Omental fat pad (tissue), 4 donors: ENCODE results near the gene TINAG. TPM values are rescaled to one million over a fixed set of nuclear protein-coding genes. Genes with fewer than 3 reads are reported as not detected.

Source experiments
- ATAC-seq: fragments of 150-250 bp; one replicate; pipeline ENCODE4 v1.9.1; 2016; ENCODE audit warnings: mild to moderate bottlenecking, moderate library complexity; ENCODE audit not compliant: low FRiP score
- DNase-seq: peaks from one replicate; pipeline ENCODE4 v3.0.0-alpha.2; 2019; ENCODE audit warnings: low spot score
- total RNA-seq, 4 donors: library from RNA; depleted of rRNA; stranded (reverse); fragments of >200 nt; gene quantifications; one replicate each; pipeline ENCODE4 v1.1.0, GENCODE V29; 2016
- TF ChIP-seq, protein P1 (sequence below), 3 donors: fragments of 450-650 bp; IDR thresholded peaks; one replicate each; pipeline ENCODE4 v1.5.1; 2016 to 2017; ENCODE audit warnings: antibody characterized with exemption in 3 of 3, mild to moderate bottlenecking in 3 of 3, moderate library complexity in 2 of 3

The TINAG gene
- total RNA-seq, 4 donors from 2014 or later: not detected

- ATAC-seq: no peak
- TF ChIP-seq, protein P1, sequence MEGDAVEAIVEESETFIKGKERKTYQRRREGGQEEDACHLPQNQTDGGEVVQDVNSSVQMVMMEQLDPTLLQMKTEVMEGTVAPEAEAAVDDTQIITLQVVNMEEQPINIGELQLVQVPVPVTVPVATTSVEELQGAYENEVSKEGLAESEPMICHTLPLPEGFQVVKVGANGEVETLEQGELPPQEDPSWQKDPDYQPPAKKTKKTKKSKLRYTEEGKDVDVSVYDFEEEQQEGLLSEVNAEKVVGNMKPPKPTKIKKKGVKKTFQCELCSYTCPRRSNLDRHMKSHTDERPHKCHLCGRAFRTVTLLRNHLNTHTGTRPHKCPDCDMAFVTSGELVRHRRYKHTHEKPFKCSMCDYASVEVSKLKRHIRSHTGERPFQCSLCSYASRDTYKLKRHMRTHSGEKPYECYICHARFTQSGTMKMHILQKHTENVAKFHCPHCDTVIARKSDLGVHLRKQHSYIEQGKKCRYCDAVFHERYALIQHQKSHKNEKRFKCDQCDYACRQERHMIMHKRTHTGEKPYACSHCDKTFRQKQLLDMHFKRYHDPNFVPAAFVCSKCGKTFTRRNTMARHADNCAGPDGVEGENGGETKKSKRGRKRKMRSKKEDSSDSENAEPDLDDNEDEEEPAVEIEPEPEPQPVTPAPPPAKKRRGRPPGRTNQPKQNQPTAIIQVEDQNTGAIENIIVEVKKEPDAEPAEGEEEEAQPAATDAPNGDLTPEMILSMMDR (IDR thresholded peaks at IDR 0.05): no peak
- DNase-seq: no peak
These were observed 19.8 kb upstream of the TINAG start for GRCh38 chr6:54288474-54288873.

DNA sequence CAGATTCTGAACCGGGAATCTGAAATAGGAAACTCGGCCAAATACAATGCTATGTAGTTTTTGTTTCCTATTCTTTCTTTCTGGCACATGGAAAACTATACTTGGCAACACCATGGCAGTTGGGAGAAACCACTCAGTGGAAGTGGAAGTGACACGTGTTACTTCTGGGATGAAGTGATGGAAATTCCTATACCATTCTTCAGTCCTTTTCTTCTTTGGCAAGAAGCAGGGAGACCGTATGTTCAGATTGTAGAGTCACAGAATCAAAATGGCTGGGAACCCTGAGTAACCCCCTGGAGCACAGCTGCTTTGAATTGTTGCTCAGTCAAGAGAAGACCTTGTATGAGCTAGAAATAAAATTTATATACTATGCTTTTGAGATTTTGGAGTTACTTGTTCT, 18.8 kb upstream of the TINAG start:
- TF ChIP-seq, protein P1 (IDR thresholded peaks at IDR 0.05): no peak
- ATAC-seq (no peak), DNase-seq (no peak)

DNA sequence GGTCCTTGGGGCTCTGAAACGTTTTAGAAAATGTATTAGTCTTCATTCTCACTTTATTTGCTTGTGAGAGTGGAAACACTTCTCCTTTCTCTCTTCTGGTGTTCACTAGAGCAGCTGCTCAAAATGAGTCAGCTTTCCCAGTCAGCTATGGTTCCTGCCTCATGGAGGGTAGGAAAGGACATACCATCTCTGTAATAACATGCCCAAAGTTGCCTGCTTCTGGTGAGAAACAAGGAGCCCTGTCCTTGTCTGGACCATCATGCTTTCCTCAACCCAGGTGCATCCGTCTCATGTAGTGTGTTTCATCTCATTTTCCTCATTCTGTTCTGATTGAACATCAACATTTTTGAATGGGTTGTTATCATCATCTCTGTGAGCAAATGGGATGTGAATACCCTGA, 17.1 kb upstream of the TINAG start:
- TF ChIP-seq, protein P1 (IDR thresholded peaks at IDR 0.05): no peak
- no peak for DNase-seq
- ATAC-seq: no peak

- DNase-seq: no peak
- ATAC-seq: no peak
- TF ChIP-seq, protein P1 (IDR thresholded peaks at IDR 0.05): no peak
These were observed 16.5 kb upstream of the TINAG start for GRCh38 chr6:54291738-54292137.

DNA sequence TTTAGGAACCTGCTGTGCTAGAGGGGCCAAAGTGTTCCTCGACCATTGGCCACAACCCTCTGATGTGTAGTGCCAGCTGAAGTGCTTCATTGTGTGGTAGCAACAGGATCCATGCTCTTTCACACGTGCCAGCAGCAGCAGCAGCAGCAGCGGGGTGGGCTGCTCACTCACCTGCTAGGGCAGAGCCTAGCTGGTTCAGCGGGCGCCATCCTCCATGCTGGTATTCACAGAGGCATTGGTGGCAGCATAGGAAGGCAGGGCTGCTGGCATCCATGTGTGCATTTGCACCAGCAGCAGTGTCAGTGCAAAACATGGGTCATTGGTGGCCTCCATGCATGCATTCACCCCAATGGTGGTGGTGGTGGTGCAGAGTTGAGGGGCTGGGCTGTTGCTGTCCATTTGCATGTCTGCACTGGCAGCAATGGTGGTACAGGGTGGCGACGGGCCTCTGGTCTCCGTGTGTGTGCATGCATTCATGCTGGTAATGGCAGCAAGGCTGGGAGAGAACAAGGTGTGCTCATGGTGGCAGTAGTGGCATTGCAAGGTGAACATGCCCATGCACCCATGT, 13.2 kb upstream of the TINAG start:
- TF ChIP-seq, protein P1 (IDR thresholded peaks at IDR 0.05): no peak
- ATAC-seq (no peak), DNase-seq (no peak)

GRCh38 chr6:54299542-54300269, 8.5 kb upstream of the TINAG start:
- TF ChIP-seq, protein P1 (IDR thresholded peaks at IDR 0.05): no peak
- no peak for ATAC-seq
- DNase-seq: no peak

DNA sequence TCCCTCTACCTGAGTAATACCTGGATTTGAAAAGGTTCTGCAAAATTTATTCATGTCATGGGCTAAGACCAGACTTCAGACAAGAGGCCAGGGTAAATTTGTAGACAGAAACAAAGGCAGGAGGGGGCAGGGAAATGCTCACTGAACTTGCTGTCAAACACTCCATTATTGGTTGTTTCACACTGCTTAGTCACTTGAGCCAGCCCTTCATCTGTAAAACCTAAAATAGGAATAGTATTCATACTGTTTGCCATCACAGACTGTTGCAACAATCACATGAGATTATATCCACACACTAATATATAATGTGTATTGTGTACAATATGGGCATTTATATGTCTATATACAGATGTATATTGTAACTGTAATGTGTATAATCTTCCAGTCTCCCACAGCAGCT, 6.5 kb upstream of the TINAG start:
- ATAC-seq (no peak), DNase-seq (no peak)
- TF ChIP-seq, protein P1 (IDR thresholded peaks at IDR 0.05): no peak
